Cardiac septum (tissue), 1 donor: Measurements from ENCODE around the gene PRSS36. TPM values are rescaled to one million over a fixed set of nuclear protein-coding genes. Genes with fewer than 3 reads are reported as not detected.
A peak's percentile ranks its signal among the peaks of the same experiment; 100 is the strongest.
"Not testable (repeated sequence)": the region's sequence is repeated elsewhere in the genome, so short reads cannot be mapped to it uniquely, and the experiment has no call there.

Experiments
- DNase-seq: peaks from one replicate; pipeline ENCODE4 v3.0.0-alpha.2; 2020; ENCODE audit warnings: low spot score
- intact Hi-C: fragments of 100-400 bp; cut with DNase I; formaldehyde crosslinking; loops from one replicate; pipeline ENCODE4 v1.14.0; 2022
- total RNA-seq: library from RNA; stranded (reverse); fragmentation: NEBNext Ultra II Directional; extraction: Animal tissue kit (Norgen Biotek cat#: 25700); gene quantifications from one replicate; pipeline ENCODE4 v1.2.1, GENCODE V29; 2021
- donor health status: DM: no; HTN: no; CAD: no.

Gene PRSS36
- total RNA-seq, 1 donor from 2014 or later = 1.1 TPM

GRCh38 chr16:31186176-31186575 lies 36.3 kb upstream of the PRSS36 start:
- intact Hi-C loops = loop anchor here (10.0 kb wide), 2 partner anchors 71 to 199 kb away; partner anchors contain the start of gene KAT8
- no peak for DNase-seq

GRCh38 chr16:31185339-31185738 lies 35.5 kb upstream of the PRSS36 start:
- intact Hi-C loops = loop anchor here (10.0 kb wide), 2 partner anchors 71 to 199 kb away; partner anchors contain the start of gene KAT8
- no peak for DNase-seq

GRCh38 chr16:31184888-31185287 lies 35.0 kb upstream of the PRSS36 start:
- intact Hi-C loops = loop anchor here (5.0 to 10.0 kb wide), 3 partner anchors 70 to 257 kb away; partner anchors contain the start of genes KAT8 and ZNF843
- no peak for DNase-seq

GRCh38 chr16:31183432-31184428 lies 33.9 kb upstream of the PRSS36 start:
- intact Hi-C loops = loop anchor here (5.0 to 10.0 kb wide), 3 partner anchors 69 to 259 kb away; partner anchors contain the start of genes KAT8 and ZNF843
- DNase-seq = no peak

DNA sequence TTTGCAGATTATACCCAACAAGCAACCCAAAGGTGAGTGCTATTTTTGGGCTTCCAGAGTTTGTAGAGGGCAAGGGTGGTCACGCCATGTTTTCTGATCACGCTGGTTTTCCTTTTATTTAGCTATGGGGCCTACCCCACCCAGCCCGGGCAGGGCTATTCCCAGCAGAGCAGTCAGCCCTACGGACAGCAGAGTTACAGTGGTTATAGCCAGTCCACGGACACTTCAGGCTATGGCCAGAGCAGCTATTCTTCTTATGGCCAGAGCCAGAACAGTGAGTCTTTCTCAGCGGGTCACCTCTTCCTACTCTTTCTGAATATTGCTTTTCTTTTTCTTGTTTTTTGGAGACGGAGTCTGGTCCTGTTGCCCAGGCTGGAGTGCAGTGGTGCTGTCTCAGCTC lies 32.5 kb upstream of the PRSS36 start:
- intact Hi-C loops = loop anchor here (5.0 to 10.0 kb wide), 3 partner anchors 68 to 260 kb away; partner anchors contain the start of genes KAT8 and ZNF843
- no peak for DNase-seq

- intact Hi-C loops = loop anchor here (2.0 to 10.0 kb wide), 4 partner anchors 38 to 261 kb away; partner anchors contain the start of genes KAT8 and ZNF843
- no peak for DNase-seq
Observed at GRCh38 chr16:31181102-31181830, 31.4 kb upstream of the PRSS36 start.

- peak; percentile 98 for DNase-seq
- intact Hi-C loops = loop anchor here (2.0 to 10.0 kb wide), 4 partner anchors 37 to 262 kb away; partner anchors contain the start of genes KAT8 and ZNF843
Observed at GRCh38 chr16:31179747-31180459, 30.0 kb upstream of the PRSS36 start, which contains the start of gene FUS. Gene FUS (plus strand): TSS chr16:31180139. CDS start chr16:31180215, 76 bp downstream.

DNA sequence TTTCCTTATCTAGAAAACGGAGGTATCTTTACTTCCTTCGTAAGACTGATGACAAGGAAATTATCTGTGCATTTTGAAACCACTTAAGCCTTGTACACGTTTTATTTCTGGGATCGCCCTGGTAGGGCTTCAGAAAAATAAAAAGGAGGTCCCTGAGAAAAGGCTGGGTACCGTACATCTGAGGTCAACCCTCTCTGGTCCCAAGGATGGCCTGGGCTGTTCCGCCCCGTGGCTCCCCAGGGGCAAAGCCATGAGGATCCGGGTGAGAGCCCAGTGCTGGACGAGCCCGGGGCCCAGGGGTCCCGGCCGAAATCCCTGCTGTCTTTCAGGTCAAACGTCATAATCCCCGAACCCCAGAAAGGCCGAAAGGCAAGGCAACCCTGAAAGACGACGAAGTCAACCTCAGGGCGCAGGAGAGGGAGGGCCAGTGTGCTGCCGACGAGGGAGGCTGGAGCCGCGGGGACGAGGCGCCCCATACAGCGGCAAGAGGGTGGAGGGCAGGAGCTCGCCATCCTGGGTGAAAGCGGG lies 29.4 kb upstream of the PRSS36 start:
- DNase-seq = peak; percentile 74

DNA sequence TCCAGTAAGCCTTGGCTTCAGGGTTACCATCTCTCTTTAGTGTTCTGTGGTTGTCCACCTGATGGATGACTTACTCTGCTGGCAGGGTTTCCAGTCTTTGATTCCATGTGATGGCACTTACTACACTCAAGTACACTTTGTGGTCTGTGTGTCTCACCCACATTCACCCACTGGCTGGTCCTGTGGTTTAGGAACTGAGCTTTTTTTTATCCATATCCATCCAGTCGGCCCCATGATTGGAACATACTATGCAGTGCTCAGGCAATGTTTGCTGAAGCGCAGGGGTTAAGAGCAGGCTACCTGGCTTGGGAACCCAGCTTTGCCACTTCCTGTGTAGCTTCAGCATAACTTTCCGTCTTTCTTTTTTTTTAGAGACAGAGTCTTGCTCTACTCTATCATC lies 27.3 kb upstream of the PRSS36 start:
- intact Hi-C loops = no loop called here

More for the DNA sequence above, 29.4 kb upstream of the PRSS36 start:
- intact Hi-C loops = no loop called here

DNA sequence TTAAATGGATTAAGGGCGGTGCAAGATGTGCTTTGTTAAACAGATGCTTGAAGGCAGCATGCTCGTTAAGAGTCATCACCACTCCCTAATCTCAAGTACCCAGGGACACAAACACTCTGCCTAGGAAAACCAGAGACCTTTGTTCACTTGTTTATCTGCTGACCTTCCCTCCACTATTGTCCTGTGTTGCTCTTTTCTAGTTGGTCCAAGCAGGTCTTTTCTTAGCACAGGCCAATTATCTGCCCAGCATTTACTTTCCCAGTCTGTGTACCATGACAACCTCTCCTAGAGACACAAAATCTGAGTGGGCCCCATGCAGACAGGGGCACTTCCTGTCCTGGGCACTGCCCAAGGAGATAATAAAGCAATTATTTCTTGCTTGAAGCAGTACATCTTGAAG lies 20.2 kb upstream of the PRSS36 start:
- intact Hi-C loops, DNase-seq: not testable (repeated sequence)

More for the DNA sequence above, 27.3 kb upstream of the PRSS36 start:
- peak; percentile 43 for DNase-seq

GRCh38 chr16:31168848-31169247 lies 19.0 kb upstream of the PRSS36 start:
- intact Hi-C loops = no loop called here

GRCh38 chr16:31167315-31167714 lies 17.4 kb upstream of the PRSS36 start:
- DNase-seq = no peak
- intact Hi-C loops = no loop called here

More at GRCh38 chr16:31168848-31169247, 19.0 kb upstream of the PRSS36 start:
- DNase-seq = no peak

- no peak for DNase-seq
- intact Hi-C loops = no loop called here
Observed at GRCh38 chr16:31157136-31157535, 7.3 kb upstream of the PRSS36 start.

- DNase-seq, intact Hi-C loops: not testable (repeated sequence)
Observed at GRCh38 chr16:31150976-31151375, 1.1 kb upstream of the PRSS36 start.

DNA sequence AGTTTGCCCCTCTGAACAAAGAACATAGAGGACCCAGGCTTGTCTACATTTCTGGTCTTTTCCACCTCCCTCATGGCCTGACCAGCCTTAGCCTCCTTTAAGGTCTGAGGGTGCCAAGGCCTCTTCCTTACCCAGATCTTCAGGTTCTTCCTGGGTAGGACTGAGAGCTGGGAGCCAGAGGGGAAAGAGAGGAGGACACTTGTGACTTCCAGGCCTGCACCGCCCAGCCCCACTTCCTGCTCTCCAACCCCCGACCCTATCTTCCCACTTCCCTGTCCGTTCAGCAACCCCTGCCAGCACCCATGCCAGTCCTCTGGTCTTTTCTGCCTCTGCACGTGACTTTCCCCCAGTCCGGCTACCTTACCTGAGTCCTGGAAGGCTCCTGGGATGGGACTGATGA lies 534 bp downstream of the PRSS36 start:
- no peak for DNase-seq
- intact Hi-C loops = no loop called here

DNA sequence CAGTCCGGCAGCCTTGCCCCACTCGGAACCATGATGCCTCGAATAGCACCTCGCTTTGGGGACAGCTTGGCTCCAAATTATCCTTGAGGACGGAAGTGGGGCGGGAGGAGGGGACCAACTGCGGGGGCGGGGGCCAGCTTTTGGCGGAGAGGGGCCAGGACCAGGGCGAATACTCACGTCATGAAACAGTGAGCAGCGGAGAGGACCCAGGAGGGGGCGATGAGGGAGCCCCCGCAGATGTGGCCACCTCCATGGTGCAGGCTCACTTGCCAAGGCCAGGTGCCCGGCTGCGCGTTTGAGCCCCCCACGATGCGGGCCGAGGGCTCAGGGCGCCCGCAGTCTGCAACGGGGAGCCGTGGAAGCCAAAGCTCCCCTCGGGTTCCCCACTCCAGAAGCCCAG lies 970 bp downstream of the PRSS36 start:
- intact Hi-C loops = no loop called here
- DNase-seq = no peak

- no peak for DNase-seq
- intact Hi-C loops = no loop called here
Observed at GRCh38 chr16:31148281-31148728, 1.6 kb downstream of the PRSS36 start.

- intact Hi-C loops = no loop called here
- no peak for DNase-seq
Observed at GRCh38 chr16:31147574-31147973, 2.3 kb downstream of the PRSS36 start.
